ENCODE measurements around the gene CSDE1. TPM values are rescaled to one million over a fixed set of nuclear protein-coding genes. Genes with fewer than 3 reads are reported as not detected.

The CSDE1 gene
- polyA plus RNA-seq, 1 of the 3 experiments (the other 2 are of a cell fraction): 151 TPM

GRCh38 chr1:114688526-114688925, 69.3 kb downstream of the CSDE1 start:
- no peak overlapping the region for H3K27ac ChIP-seq (ENCODE audit: low read depth in 2 of 2, low read length in 1 of 2)
- no peaks in the 10 kb centered on the region for H3K9me2 ChIP-seq
- ChIA-PET CTCF (no interaction called here), POLR2A (no interaction called here)
- DNase-seq: no peak
- no peaks in the 10 kb centered on the region for H3K79me2 ChIP-seq (ENCODE audit: insufficient read depth)
- H3K4me3 ChIP-seq (ENCODE audit: low read depth in 2 of 2, low read length in 1 of 2): no peak overlapping the region
- H2AFZ ChIP-seq (ENCODE audit: low read depth): no peak overlapping the region
- 16% methylated on average over 4 of the region's 4 CpGs for WGBS (ENCODE audit: low lambda C conversion rate)
- TF ChIP-seq CHD2 (IDR thresholded peaks at IDR 0.05; ENCODE audit: low read length, partially characterized antibody) (no peak), FOXM1 (IDR thresholded peaks at IDR 0.05; ENCODE audit: low read depth) (no peak), RAD21 (IDR thresholded peaks at IDR 0.05; ENCODE audit: low read length) (no peak), RCOR1 (IDR thresholded peaks at IDR 0.05; ENCODE audit: low read length) (no peak), REST (IDR thresholded peaks at IDR 0.05; ENCODE audit: low read depth, low read length) (no peak), FOXJ3 (CRISPR knock-in tag; IDR thresholded peaks at IDR 0.05) (no peak)
- H3K9me3 ChIP-seq: no peaks in the 10 kb centered on the region
- H3K36me3 ChIP-seq (replicated peaks in 1 of 2; ENCODE audit: control insufficient read depth in 1 of 2, insufficient read depth in 2 of 2, low read length in 1 of 2): no peaks in the 10 kb centered on the region
- no peak overlapping the region for H3K9ac ChIP-seq
- peaks cover 42% of the 10 kb centered on the region for H3K27me3 ChIP-seq (ENCODE audit: insufficient read depth)
- no peaks in the 10 kb centered on the region for H3F3A ChIP-seq (replicated peaks; ENCODE audit: insufficient read depth)
- H3K4me2 ChIP-seq: no peak overlapping the region
- no peaks in the 10 kb centered on the region for H4K20me1 ChIP-seq (ENCODE audit: insufficient read depth)
- H3K4me1 ChIP-seq (ENCODE audit: control insufficient read depth in 1 of 2, insufficient read depth in 2 of 2, low read depth in 1 of 2, low read length in 1 of 2): no peaks in the 10 kb centered on the region

GRCh38 chr1:114685851-114686250, 71.9 kb downstream of the CSDE1 start:
- 0% methylated on average over 5 of the region's 5 CpGs for WGBS (ENCODE audit: low lambda C conversion rate)
- no peaks in the 10 kb centered on the region for H3K4me1 ChIP-seq (ENCODE audit: control insufficient read depth in 1 of 2, insufficient read depth in 2 of 2, low read depth in 1 of 2, low read length in 1 of 2)
- peaks cover 49% of the 10 kb centered on the region for H3K27me3 ChIP-seq (ENCODE audit: insufficient read depth)
- no peak overlapping the region for H3K27ac ChIP-seq (ENCODE audit: low read depth in 2 of 2, low read length in 1 of 2)
- ChIA-PET POLR2A (no interaction called here), CTCF (interaction anchor here (1.0 kb wide), 1 partner anchor 257 kb away, joined by 4 read pairs; no protein-coding TSS in a partner anchor)
- no peak overlapping the region for H3K4me2 ChIP-seq
- H4K20me1 ChIP-seq (ENCODE audit: insufficient read depth): no peaks in the 10 kb centered on the region
- no peaks in the 10 kb centered on the region for H3K9me3 ChIP-seq
- H3F3A ChIP-seq (replicated peaks; ENCODE audit: insufficient read depth): no peaks in the 10 kb centered on the region
- H3K36me3 ChIP-seq (replicated peaks in 1 of 2; ENCODE audit: control insufficient read depth in 1 of 2, insufficient read depth in 2 of 2, low read length in 1 of 2): no peaks in the 10 kb centered on the region
- H3K79me2 ChIP-seq (ENCODE audit: insufficient read depth): no peaks in the 10 kb centered on the region
- TF ChIP-seq POLR2AphosphoS5 (IDR thresholded peaks at IDR 0.05; ENCODE audit: low read depth, low read length): no peak
- no peak for TF ChIP-seq MXI1 (IDR thresholded peaks at IDR 0.05; ENCODE audit: low read depth, low read length)
- TF ChIP-seq EP300 (IDR thresholded peaks at IDR 0.05; ENCODE audit: borderline replicate concordance in 1 of 2, low read depth in 1 of 2, low read length in 1 of 2): no peak
- H2AFZ ChIP-seq (ENCODE audit: low read depth): no peak overlapping the region
- no peak overlapping the region for H3K4me3 ChIP-seq (ENCODE audit: low read depth in 2 of 2, low read length in 1 of 2)
- H3K9ac ChIP-seq: no peak overlapping the region
- no peak for DNase-seq
- H3K9me2 ChIP-seq: no peaks in the 10 kb centered on the region

GRCh38 chr1:114677691-114678090, 80.1 kb downstream of the CSDE1 start:
- POLR2A ChIA-PET: no interaction called here
- peaks cover 61% of the 10 kb centered on the region for H3K27me3 ChIP-seq (ENCODE audit: insufficient read depth)
- no peaks in the 10 kb centered on the region for H3F3A ChIP-seq (replicated peaks; ENCODE audit: insufficient read depth)
- no peak overlapping the region for H3K27ac ChIP-seq (ENCODE audit: low read depth in 2 of 2, low read length in 1 of 2)
- H3K4me3 ChIP-seq (ENCODE audit: low read depth in 2 of 2, low read length in 1 of 2): no peak overlapping the region
- no peak for DNase-seq
- no peaks in the 10 kb centered on the region for H3K36me3 ChIP-seq (replicated peaks in 1 of 2; ENCODE audit: control insufficient read depth in 1 of 2, insufficient read depth in 2 of 2, low read length in 1 of 2)
- H3K9ac ChIP-seq: no peak overlapping the region
- no peaks in the 10 kb centered on the region for H3K4me1 ChIP-seq (ENCODE audit: control insufficient read depth in 1 of 2, insufficient read depth in 2 of 2, low read depth in 1 of 2, low read length in 1 of 2)
- CTCF ChIA-PET: no interaction called here
- 6% methylated on average over 5 of the region's 5 CpGs for WGBS (ENCODE audit: low lambda C conversion rate)
- H3K9me3 ChIP-seq: no peaks in the 10 kb centered on the region
- H2AFZ ChIP-seq (ENCODE audit: low read depth): no peak overlapping the region
- no peak overlapping the region for H3K4me2 ChIP-seq
- H3K9me2 ChIP-seq: no peaks in the 10 kb centered on the region
- H4K20me1 ChIP-seq (ENCODE audit: insufficient read depth): no peaks in the 10 kb centered on the region
- no peaks in the 10 kb centered on the region for H3K79me2 ChIP-seq (ENCODE audit: insufficient read depth)
- TF ChIP-seq EZH2phosphoT487 (IDR thresholded peaks at IDR 0.05; ENCODE audit: borderline replicate concordance, low read depth) (no peak), TCF12 (IDR thresholded peaks at IDR 0.05) (no peak), CTCF (IDR thresholded peaks at IDR 0.05) (no peak), SIN3A (IDR thresholded peaks at IDR 0.05; ENCODE audit: borderline replicate concordance, low read depth, low read length) (no peak), TAF1 (IDR thresholded peaks at IDR 0.05; ENCODE audit: borderline replicate concordance, low read depth, low read length) (no peak), EP300 (IDR thresholded peaks at IDR 0.05; ENCODE audit: borderline replicate concordance in 1 of 2, low read depth in 1 of 2, low read length in 1 of 2) (no peak), RCOR1 (IDR thresholded peaks at IDR 0.05; ENCODE audit: low read length) (no peak), GATA2 (CRISPR knock-in tag; IDR thresholded peaks at IDR 0.05) (no peak)

Measured in SK-N-SH (cell line).